HL-60 (cell line): Measurements from ENCODE around the gene C7orf25.
A peak's percentile ranks its signal among the peaks of the same experiment; 100 is the strongest.

Source experiments
- DNase-seq, 2 experiments: peaks; one replicate each; pipeline ENCODE4 v3.0.0-alpha.2; 2010 to 2020; ENCODE audit warnings: low read depth in 1 of 2, low spot score in 1 of 2
- H3K27ac ChIP-seq: fragments of 250-450 bp; sonication (Bioruptor Pico); replicated peaks from 2 replicates; pipeline ENCODE4 v1.5.1; 2020; ENCODE audit warnings: mild to moderate bottlenecking, moderate library complexity
- H3K27me3 ChIP-seq: fragments of 250-450 bp; sonication (Bioruptor Pico); 2 replicates; pipeline ENCODE4 v1.5.1; 2021; ENCODE audit warnings: mild to moderate bottlenecking, moderate library complexity; ENCODE audit not compliant: insufficient read depth, poor library complexity, severe bottlenecking
- H3K4me3 ChIP-seq: replicated peaks from 2 replicates; pipeline ENCODE4 v1.5.1; 2011; ENCODE audit warnings: mild to moderate bottlenecking, control low read depth, low read length; ENCODE audit not compliant: insufficient read depth
- CTCF ChIP-seq: IDR thresholded peaks from one replicate; pipeline ENCODE4 v1.5.1; 2011; ENCODE audit warnings: low read length, control low read depth, inconsistent platforms; ENCODE audit not compliant: insufficient read depth
- GABPA ChIP-seq: IDR thresholded peaks from 2 replicates; pipeline ENCODE4 v1.6.1; 2012; ENCODE audit warnings: low read depth
- POLR2AphosphoS5 ChIP-seq: IDR thresholded peaks from 2 replicates; pipeline ENCODE4 v1.6.1; 2012; ENCODE audit warnings: low read depth
- REST ChIP-seq: IDR thresholded peaks from 2 replicates; pipeline ENCODE4 v1.6.1; 2012; ENCODE audit warnings: low read depth; ENCODE audit not compliant: insufficient replicate concordance
- SPI1 ChIP-seq: IDR thresholded peaks from 2 replicates; pipeline ENCODE4 v1.6.1; 2012; ENCODE audit warnings: low read depth, mild to moderate bottlenecking, borderline replicate concordance

The C7orf25 gene

GRCh38 chr7:42928754-42929153 is 16.9 kb upstream of the C7orf25 start:
- Histone ChIP-seq H3K27ac (no peak overlapping the region), H3K4me3 (no peak overlapping the region), H3K27me3 (no peaks in the 10 kb centered on the region)
- no peak for DNase-seq
- TF ChIP-seq CTCF (no peak), SPI1 (peak; percentile 92)

- H3K27ac ChIP-seq: peak overlapping the region; percentile 42
- peak in 1 of 2 experiments; percentile 55 for DNase-seq
- H3K27me3 ChIP-seq: no peaks in the 10 kb centered on the region
- TF ChIP-seq CTCF (no peak), SPI1 (peak; percentile 98)
- H3K4me3 ChIP-seq: no peak overlapping the region
These were observed 14.3 kb upstream of the C7orf25 start for GRCh38 chr7:42926204-42926603.

DNA sequence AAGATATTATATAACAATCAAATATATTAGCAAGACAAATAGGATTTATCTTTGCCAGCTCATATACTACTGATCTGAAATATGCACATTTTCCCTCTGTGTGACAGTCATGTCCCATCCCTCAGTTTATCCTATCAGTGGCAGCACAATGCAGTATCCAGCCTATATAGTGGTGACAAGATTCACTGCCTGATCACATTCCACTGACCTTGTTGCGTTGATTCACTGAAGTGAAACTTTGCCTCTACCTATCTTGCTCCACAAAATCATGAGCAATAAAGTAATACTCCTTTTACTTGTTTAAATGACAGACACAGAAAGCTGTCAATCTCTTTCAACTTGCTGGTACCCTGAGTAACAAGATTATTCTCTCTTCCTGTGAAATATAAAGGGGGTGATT is 13.8 kb upstream of the C7orf25 start:
- H3K27ac ChIP-seq: peak overlapping the region; percentile 42; the same call in 1 of the 2 replicates

More for the DNA sequence above, 13.8 kb upstream of the C7orf25 start:
- DNase-seq: no peak
- no peaks in the 10 kb centered on the region for H3K27me3 ChIP-seq
- no peak for TF ChIP-seq CTCF
- no peak for TF ChIP-seq GABPA
- no peak for TF ChIP-seq REST
- no peak for TF ChIP-seq SPI1
- no peak for TF ChIP-seq POLR2AphosphoS5
- no peak overlapping the region for H3K4me3 ChIP-seq
